Left ventricle myocardium superior (tissue), 1 donor: ENCODE results near the gene RAPGEF6. TPM values are rescaled to one million over a fixed set of nuclear protein-coding genes. Genes with fewer than 3 reads are reported as not detected.
A peak's percentile ranks its signal among the peaks of the same experiment; 100 is the strongest.
"Not testable (repeated sequence)": the region's sequence is repeated elsewhere in the genome, so short reads cannot be mapped to it uniquely, and the experiment has no call there.

Source experiments
- ATAC-seq: fragments of 200-7000 bp; cut with Tn5 transposase; one replicate; pipeline ENCODE4 v1.9.1; 2020; ENCODE audit warnings: mild to moderate bottlenecking, moderate library complexity
- DNase-seq: peaks from one replicate; pipeline ENCODE4 v3.0.0-alpha.2; 2020
- intact Hi-C: fragments of 100-400 bp; cut with micrococcal nuclease; formaldehyde crosslinking; loops from one replicate; pipeline ENCODE4 v1.11.0; 2022
- total RNA-seq: library from RNA; stranded (reverse); fragmentation: NEBNext Ultra II Directional; extraction: Animal tissue kit (Norgen Biotek cat#: 25700); gene quantifications from one replicate; pipeline ENCODE4 v1.2.1, GENCODE V29; 2021
- donor health status: DM: no; HTN: yes; CAD: no; lungs with severe emphysema.

RAPGEF6 gene
- total RNA-seq, 1 donor from 2014 or later: 7.8 TPM

- ATAC-seq (no peak), DNase-seq (no peak)
- intact Hi-C loops: no loop called here
Measured at GRCh38 chr5:131615957-131616356, 19.1 kb downstream of the RAPGEF6 start.

DNA sequence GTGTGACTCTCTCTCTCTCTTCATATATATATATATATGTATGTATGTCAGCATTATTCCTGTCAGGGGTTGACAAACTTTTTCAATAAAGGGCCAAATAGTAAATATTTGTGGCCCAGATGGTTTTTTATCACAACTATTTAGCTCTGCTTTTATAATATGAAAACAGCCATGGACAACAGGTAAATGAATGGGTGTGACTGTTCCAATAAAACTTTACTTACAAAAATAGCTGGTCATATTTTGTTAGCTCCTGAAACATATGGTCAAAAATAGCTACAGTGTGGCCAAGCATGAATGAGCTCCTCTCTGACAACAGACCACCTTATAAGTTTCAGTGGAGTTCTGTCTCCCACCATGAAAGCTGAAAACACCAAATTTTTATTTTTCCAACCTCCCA is 21.6 kb downstream of the RAPGEF6 start:
- ATAC-seq (no peak), DNase-seq (no peak)
- intact Hi-C loops: no loop called here

- ATAC-seq (no peak), DNase-seq (no peak)
- intact Hi-C loops: no loop called here
Measured at GRCh38 chr5:131611064-131611381, 24.0 kb downstream of the RAPGEF6 start.

- ATAC-seq (no peak), DNase-seq (no peak)
- intact Hi-C loops: no loop called here
Measured at GRCh38 chr5:131610198-131611063, 24.6 kb downstream of the RAPGEF6 start.

DNA sequence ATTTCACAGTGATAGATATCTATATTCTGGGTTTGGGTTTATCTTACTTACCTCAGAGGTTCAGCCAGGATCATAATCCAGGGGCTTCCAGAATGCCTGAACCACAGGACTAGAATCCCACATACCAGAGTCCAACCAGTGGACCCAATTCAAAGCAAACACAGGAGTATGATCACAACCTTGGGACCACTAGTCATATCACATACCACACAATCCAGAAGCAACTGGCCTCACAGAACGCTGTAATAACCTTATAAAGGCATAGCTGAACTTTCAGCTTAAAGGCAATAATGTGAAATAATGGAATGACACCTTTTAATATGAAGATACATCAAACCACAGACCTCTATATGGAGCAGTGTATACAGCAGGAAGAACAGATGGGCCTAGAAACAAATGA is 25.3 kb downstream of the RAPGEF6 start:
- intact Hi-C loops: loop anchor here (10.0 kb wide), 1 partner anchor 75 kb away; no protein-coding TSS in a partner anchor

DNA sequence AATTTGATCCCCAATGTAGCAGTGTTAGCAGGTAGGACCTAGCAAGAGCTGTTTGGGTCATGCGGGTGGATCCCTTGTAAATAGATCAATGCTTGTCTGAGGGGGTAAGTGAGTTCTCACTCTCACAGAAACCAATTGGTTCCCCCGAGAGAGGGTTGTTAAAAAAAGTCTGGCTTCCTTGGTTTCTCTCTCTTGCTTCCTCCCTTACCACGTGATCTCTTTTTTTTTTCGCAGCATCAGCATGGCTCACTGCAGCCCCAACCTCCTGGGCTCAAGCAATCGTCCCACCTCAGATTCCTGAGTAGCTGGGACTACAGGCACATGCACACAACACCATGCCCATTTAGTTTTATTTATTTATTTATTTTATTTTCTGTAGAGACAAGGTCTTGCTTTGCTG is 26.4 kb downstream of the RAPGEF6 start:
- no peak for DNase-seq

More for the DNA sequence above, 25.3 kb downstream of the RAPGEF6 start:
- DNase-seq (no peak), ATAC-seq (no peak)

DNA sequence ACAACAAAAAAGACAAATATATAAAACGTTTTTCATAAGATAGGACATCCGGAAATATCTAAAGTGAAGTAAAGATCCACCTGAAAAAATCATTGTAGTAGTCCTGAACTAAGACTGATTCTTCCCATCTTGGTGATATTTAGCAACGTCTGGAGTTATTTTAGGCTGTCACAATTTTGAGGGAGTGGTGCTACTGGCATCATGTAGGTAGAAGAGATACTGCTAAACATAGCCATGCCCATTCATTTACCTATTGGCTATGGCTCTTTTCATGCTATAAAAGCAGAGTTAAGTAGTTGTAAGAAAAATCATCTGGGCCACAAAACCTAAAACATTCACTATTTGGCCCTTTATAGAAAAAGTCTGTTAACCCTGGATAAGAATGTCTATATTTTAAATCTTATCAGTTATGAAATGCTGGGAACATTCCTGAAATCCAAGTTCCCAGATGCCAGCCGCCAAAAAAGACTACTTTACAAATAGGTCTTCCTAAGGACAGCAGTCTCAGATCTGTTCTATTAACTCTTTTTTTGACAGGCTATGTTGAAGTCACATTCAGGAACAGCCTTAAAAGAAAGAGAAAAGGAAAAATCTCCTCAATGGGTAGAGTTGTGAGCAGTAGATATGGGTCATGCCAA is 27.0 kb downstream of the RAPGEF6 start:
- ATAC-seq: no peak
- no peak for DNase-seq
- intact Hi-C loops: loop anchor here (10.0 kb wide), 1 partner anchor 77 kb away; no protein-coding TSS in a partner anchor

More for the DNA sequence above, 26.4 kb downstream of the RAPGEF6 start:
- no peak for ATAC-seq
- intact Hi-C loops: loop anchor here (10.0 kb wide), 1 partner anchor 76 kb away; no protein-coding TSS in a partner anchor

- intact Hi-C loops: loop anchor here (10.0 kb wide), 1 partner anchor 77 kb away; no protein-coding TSS in a partner anchor
- DNase-seq (no peak), ATAC-seq (peak; percentile 38)
Measured at GRCh38 chr5:131607418-131607817, 27.6 kb downstream of the RAPGEF6 start.

GRCh38 chr5:131605086-131605485 is 29.9 kb downstream of the RAPGEF6 start:
- DNase-seq: no peak
- intact Hi-C loops: loop anchor here (10.0 kb wide), 1 partner anchor 80 kb away; no protein-coding TSS in a partner anchor
- no peak for ATAC-seq

DNA sequence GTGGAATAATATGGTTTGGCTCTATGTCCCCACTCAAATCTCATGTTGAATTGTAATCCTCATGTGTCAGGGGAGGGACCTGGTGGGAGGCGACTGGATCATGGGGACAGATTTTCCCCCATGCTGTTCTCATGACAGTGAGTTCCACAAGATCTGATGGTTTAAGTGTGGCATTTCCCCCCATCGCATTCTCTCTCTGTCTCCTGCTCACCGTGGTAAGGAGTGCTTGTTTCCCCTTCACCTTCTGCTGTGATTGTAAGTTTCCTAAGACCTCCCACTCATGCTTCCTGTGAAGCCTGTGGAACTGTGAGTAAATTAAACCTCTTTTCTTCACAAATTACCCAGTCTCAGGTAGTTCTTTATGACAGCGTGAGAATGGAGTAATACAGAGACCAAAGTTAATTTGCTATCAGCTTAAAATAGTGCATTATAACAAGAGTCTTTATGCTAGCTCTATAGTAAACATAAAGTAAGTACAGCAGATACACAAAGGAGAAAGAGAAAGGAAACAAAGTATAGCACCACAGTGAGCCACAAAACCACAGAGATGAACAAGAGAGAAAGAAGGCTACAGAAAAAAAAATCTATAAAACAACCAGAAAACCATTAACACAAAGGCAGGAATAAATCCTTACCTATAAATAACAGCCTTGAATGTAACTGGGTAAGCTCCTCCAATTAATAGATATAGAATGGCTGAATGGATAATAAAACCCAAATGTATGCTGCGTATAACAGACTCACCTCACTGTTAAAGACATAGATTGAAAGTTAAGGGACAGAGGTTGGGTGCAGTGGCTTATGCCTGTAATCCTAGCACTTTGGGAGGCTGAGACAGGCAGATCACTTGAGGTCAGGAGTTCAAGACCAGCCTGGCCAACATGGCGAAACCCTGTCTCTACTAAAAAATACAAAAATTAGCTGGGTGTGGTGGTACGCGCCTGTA is 39.7 kb downstream of the RAPGEF6 start:
- ATAC-seq: no peak
- DNase-seq: no peak
- intact Hi-C loops: no loop called here

DNA sequence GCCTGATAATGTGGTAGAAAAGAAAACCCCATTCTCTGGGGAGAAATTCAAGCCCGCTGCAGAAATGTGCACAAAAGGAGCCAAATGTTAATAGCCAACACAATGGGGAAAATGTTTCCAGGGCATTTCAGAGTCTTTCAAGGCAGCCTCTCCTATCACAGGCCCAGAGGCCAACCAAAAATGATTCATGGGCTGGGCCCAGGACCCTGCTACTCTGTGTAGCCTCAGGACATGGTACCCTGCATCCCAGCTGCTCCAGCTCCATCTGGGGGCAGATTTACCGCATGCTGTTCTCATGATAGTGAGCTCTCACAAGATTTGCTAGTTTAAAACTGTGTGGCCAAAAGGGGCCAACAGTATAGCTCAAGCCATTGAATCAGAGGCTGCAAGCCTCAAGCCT is 41.1 kb downstream of the RAPGEF6 start:
- intact Hi-C loops: no loop called here
- no peak for ATAC-seq
- DNase-seq: no peak

- ATAC-seq, intact Hi-C loops, DNase-seq: not testable (repeated sequence)
Measured at GRCh38 chr5:131593436-131593835, 41.6 kb downstream of the RAPGEF6 start.

GRCh38 chr5:131589510-131590348 is 45.3 kb downstream of the RAPGEF6 start:
- DNase-seq: no peak
- peak; percentile 64 for ATAC-seq
- intact Hi-C loops: loop anchor here (2.0 kb wide), 1 partner anchor 417 kb away; no protein-coding TSS in a partner anchor

DNA sequence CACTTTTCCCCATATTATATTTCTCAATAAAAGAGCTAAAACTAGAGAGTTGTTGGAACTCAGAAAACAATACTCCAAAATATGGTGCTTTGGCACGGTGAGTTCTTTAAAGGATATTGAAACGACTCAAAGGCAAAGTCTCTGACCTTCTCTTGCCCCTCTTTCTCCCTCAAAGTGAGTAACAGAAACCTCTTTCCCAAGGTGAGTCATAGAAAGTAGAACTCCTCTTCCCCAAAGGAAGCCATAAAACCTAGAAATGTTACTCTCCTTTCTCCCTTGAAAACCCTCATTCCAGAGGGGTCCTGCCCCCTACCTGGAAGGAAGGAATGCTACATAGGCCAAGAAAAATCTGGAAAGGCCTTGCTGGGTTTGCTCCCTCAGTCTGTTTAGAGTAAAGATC is 47.5 kb downstream of the RAPGEF6 start:
- intact Hi-C loops: no loop called here
- no peak for ATAC-seq
- no peak for DNase-seq

DNA sequence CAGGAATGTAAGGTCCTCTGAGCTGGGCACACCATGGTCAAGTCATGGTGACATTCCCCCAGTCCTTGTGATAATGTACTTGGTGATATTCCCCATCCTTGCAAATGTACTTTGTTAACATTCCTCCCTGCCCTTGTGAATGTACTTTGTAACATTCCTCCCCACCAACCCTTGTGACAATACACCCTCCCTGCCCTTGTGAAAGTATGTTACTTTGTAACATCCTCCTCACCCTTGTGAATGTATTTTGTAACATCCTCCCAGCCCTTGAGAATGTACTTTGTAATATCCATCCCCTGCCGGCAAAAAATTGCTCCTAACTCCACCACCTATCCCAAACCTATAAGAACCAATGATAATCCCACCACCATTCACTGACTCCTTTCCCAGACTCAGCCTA is 53.3 kb downstream of the RAPGEF6 start:
- no peak for ATAC-seq
- no peak for DNase-seq
- intact Hi-C loops: no loop called here

DNA sequence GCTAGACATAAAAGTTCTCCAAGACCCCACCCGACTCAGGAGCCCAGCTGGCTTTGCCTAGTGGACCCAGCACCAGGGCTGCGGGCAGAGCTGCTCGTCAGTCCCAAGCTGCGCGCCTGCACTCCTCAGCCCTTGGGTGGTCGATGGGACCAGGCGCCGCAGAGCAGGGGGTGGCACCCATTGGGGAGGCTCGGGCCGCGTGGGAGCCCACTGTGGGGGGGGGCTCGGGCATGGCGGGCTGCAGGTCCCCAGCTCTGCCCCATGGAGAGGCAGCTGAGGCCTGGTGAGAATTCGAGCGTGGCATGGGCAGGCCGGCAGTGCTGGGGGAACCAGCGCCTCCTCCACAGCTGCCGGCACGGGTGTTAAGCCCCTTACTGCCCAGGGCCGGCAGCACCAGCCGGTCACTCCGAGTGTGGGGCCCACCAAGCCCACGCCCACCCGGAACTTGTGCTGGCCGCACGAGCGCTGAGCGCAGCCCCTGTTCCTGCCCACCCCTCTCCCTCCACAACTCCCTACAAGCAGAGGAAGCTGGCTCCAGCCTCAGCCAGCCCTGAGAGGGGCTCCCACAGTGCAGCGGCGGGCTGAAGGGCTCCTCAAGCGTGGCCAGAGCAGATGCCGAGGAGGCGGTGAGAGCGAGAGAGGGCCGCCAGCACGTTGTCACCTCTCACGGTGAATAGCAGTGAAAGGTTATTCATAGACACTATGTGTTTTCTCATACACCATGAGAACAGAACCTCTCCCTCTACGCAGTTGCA is 54.9 kb downstream of the RAPGEF6 start:
- intact Hi-C loops: no loop called here
- ATAC-seq: no peak

DNA sequence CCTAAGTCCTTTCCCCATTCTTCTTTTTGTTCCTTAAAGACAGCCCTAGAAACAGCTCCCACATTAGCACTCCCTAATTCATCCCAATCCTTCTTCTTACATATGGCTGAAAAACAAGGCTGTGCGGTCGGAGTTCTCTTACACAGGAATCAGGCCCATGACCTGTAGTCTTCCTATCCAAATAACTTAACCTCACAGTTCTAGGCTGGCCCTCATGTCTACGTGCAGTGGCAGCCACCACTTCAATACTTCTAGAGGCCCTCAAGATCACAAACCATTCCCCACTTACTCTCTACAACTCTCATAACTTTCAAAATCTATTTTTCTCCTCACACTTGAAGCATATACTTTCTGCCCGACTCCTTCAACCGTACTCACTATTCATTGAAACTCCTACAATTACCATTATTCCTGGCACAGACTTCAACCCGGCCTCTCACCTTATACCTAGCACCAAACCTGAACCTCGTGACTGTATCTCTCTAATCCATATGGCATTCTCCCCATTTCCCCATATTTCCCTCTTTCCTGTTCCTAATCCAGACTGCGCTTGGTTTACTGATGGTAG is 59.3 kb downstream of the RAPGEF6 start:
- no peak for ATAC-seq
- no peak for DNase-seq
- intact Hi-C loops: no loop called here

More for the DNA sequence above, 54.9 kb downstream of the RAPGEF6 start:
- DNase-seq: no peak
